Peyer's patch (tissue), 4 donors: ENCODE data around the gene SNRNP25.

Source experiments
- POLR2A ChIP-seq, 2 donors: fragments of 450-650 bp; IDR thresholded peaks; one replicate each; pipeline ENCODE4 v1.5.1; 2017; ENCODE audit warnings: antibody characterized with exemption in 2 of 2, mild to moderate bottlenecking in 2 of 2, moderate library complexity in 2 of 2
- TF ChIP-seq, protein P1 (sequence below), 6 experiments: fragments of 450-650 bp in 4 of 6; fragments of 200-600 bp in 2 of 6; sonication (generic) in 1 of 6; IDR thresholded peaks; one replicate each; pipeline ENCODE4 v1.5.1; 2017 to 2019; ENCODE audit warnings: antibody characterized with exemption in 6 of 6, mild to moderate bottlenecking in 3 of 6, moderate library complexity in 1 of 6

DNA sequence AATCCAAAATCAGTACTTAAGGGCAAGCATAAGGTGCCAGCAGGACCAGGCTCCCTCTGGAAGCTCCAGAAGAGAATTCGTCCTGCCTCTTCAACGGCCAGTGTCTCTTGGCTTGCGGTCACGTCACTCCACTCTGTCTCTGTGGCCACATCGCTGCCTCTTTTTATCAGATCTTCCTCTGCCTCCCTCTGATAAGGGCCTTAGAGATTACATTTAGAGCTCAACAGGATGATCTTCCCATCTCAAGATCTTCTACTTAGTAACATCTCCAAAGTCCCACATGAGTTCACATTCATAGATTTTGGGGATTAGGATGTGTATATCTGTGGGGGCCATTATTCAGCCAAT is 41.3 kb downstream of the SNRNP25 start:
- TF ChIP-seq, protein P1, sequence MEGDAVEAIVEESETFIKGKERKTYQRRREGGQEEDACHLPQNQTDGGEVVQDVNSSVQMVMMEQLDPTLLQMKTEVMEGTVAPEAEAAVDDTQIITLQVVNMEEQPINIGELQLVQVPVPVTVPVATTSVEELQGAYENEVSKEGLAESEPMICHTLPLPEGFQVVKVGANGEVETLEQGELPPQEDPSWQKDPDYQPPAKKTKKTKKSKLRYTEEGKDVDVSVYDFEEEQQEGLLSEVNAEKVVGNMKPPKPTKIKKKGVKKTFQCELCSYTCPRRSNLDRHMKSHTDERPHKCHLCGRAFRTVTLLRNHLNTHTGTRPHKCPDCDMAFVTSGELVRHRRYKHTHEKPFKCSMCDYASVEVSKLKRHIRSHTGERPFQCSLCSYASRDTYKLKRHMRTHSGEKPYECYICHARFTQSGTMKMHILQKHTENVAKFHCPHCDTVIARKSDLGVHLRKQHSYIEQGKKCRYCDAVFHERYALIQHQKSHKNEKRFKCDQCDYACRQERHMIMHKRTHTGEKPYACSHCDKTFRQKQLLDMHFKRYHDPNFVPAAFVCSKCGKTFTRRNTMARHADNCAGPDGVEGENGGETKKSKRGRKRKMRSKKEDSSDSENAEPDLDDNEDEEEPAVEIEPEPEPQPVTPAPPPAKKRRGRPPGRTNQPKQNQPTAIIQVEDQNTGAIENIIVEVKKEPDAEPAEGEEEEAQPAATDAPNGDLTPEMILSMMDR (IDR thresholded peaks at IDR 0.05) = no peak
- no peak for TF ChIP-seq POLR2A (IDR thresholded peaks at IDR 0.05)
